Mucosa of stomach (tissue), 1 donor: ENCODE data around the gene PPP2R1B.

Experiments
- H3K27me3 ChIP-seq: one replicate; pipeline ENCODE4 v1.7.0; 2013; ENCODE audit warnings: mild to moderate bottlenecking, low read length; ENCODE audit not compliant: control insufficient read depth, insufficient read depth
- H3K36me3 ChIP-seq: one replicate; pipeline ENCODE4 v1.7.0; 2013; ENCODE audit warnings: low read length; ENCODE audit not compliant: control insufficient read depth, insufficient read depth
- H3K4me1 ChIP-seq: one replicate; pipeline ENCODE4 v1.7.0; 2013; ENCODE audit warnings: mild to moderate bottlenecking, low read length; ENCODE audit not compliant: control insufficient read depth, insufficient read depth
- H3K4me3 ChIP-seq: one replicate; pipeline ENCODE4 v1.7.0; 2013; ENCODE audit warnings: low read length
- H3K9ac ChIP-seq: one replicate; pipeline ENCODE4 v1.7.0; 2013; ENCODE audit warnings: mild to moderate bottlenecking, low read length, moderate library complexity
- H3K9me3 ChIP-seq: one replicate; pipeline ENCODE4 v1.7.0; 2013; ENCODE audit warnings: mild to moderate bottlenecking, low read length, moderate library complexity; ENCODE audit not compliant: control insufficient read depth
- donor health status: Pancreatic carcinoma.

Gene PPP2R1B

GRCh38 chr11:111737444-111738210, 28.6 kb downstream of the PPP2R1B start:
- Histone ChIP-seq H3K4me3 (no peak overlapping the region), H3K4me1 (peaks cover 32% of the 10 kb centered on the region), H3K9ac (peak overlapping the region; percentile 10), H3K36me3 (no peaks in the 10 kb centered on the region), H3K27me3 (no peaks in the 10 kb centered on the region), H3K9me3 (no peaks in the 10 kb centered on the region)

GRCh38 chr11:111736621-111737443, 29.4 kb downstream of the PPP2R1B start:
- no peaks in the 10 kb centered on the region for H3K9me3 ChIP-seq
- H3K4me3 ChIP-seq: no peak overlapping the region
- no peaks in the 10 kb centered on the region for H3K36me3 ChIP-seq
- H3K4me1 ChIP-seq: peaks cover 36% of the 10 kb centered on the region
- H3K27me3 ChIP-seq: no peaks in the 10 kb centered on the region
- peak overlapping the region; percentile 24 for H3K9ac ChIP-seq

GRCh38 chr11:111736181-111736590, 30.0 kb downstream of the PPP2R1B start:
- no peaks in the 10 kb centered on the region for H3K9me3 ChIP-seq
- peaks cover 42% of the 10 kb centered on the region for H3K4me1 ChIP-seq
- no peaks in the 10 kb centered on the region for H3K36me3 ChIP-seq
- H3K4me3 ChIP-seq: no peak overlapping the region
- no peaks in the 10 kb centered on the region for H3K27me3 ChIP-seq
- H3K9ac ChIP-seq: peak overlapping the region; percentile 40

GRCh38 chr11:111735262-111736116, 30.7 kb downstream of the PPP2R1B start:
- peak overlapping the region; percentile 40 for H3K9ac ChIP-seq
- H3K27me3 ChIP-seq: no peaks in the 10 kb centered on the region
- H3K9me3 ChIP-seq: no peaks in the 10 kb centered on the region
- peaks cover 47% of the 10 kb centered on the region for H3K4me1 ChIP-seq
- H3K36me3 ChIP-seq: no peaks in the 10 kb centered on the region
- H3K4me3 ChIP-seq: no peak overlapping the region

- Histone ChIP-seq H3K36me3 (no peaks in the 10 kb centered on the region), H3K9ac (peak overlapping the region; percentile 58), H3K27me3 (no peaks in the 10 kb centered on the region), H3K4me3 (no peak overlapping the region), H3K9me3 (no peaks in the 10 kb centered on the region), H3K4me1 (peaks cover 47% of the 10 kb centered on the region)
Observed at GRCh38 chr11:111734954-111735261, 31.3 kb downstream of the PPP2R1B start.

- H3K36me3 ChIP-seq: no peaks in the 10 kb centered on the region
- H3K27me3 ChIP-seq: no peaks in the 10 kb centered on the region
- peaks cover 47% of the 10 kb centered on the region for H3K4me1 ChIP-seq
- no peaks in the 10 kb centered on the region for H3K9me3 ChIP-seq
- H3K4me3 ChIP-seq: no peak overlapping the region
- H3K9ac ChIP-seq: peak overlapping the region; percentile 58
Observed at GRCh38 chr11:111734101-111734953, 31.9 kb downstream of the PPP2R1B start.

- Histone ChIP-seq H3K27me3 (no peaks in the 10 kb centered on the region), H3K36me3 (no peaks in the 10 kb centered on the region), H3K9ac (peak overlapping the region; percentile 54), H3K4me1 (peaks cover 47% of the 10 kb centered on the region), H3K4me3 (no peak overlapping the region), H3K9me3 (no peaks in the 10 kb centered on the region)
Observed at GRCh38 chr11:111733611-111734088, 32.5 kb downstream of the PPP2R1B start.

- Histone ChIP-seq H3K4me3 (no peak overlapping the region), H3K9me3 (no peaks in the 10 kb centered on the region), H3K27me3 (no peaks in the 10 kb centered on the region), H3K36me3 (no peaks in the 10 kb centered on the region), H3K9ac (no peak overlapping the region), H3K4me1 (peaks cover 47% of the 10 kb centered on the region)
Observed at GRCh38 chr11:111733016-111733415, 33.2 kb downstream of the PPP2R1B start.

- Histone ChIP-seq H3K4me1 (peaks cover 42% of the 10 kb centered on the region), H3K4me3 (no peak overlapping the region), H3K9ac (peak overlapping the region; percentile 26)
Observed at GRCh38 chr11:111731821-111732220, 34.4 kb downstream of the PPP2R1B start.

GRCh38 chr11:111730871-111731591, 35.2 kb downstream of the PPP2R1B start:
- peak overlapping the region; percentile 26 for H3K9ac ChIP-seq
- no peaks in the 10 kb centered on the region for H3K27me3 ChIP-seq
- H3K36me3 ChIP-seq: no peaks in the 10 kb centered on the region
- H3K4me1 ChIP-seq: peaks cover 35% of the 10 kb centered on the region
- no peaks in the 10 kb centered on the region for H3K9me3 ChIP-seq
- H3K4me3 ChIP-seq: no peak overlapping the region

More at GRCh38 chr11:111731821-111732220, 34.4 kb downstream of the PPP2R1B start:
- no peaks in the 10 kb centered on the region for H3K9me3 ChIP-seq
- H3K27me3 ChIP-seq: no peaks in the 10 kb centered on the region
- no peaks in the 10 kb centered on the region for H3K36me3 ChIP-seq
